ENCODE data around the gene PLA1A.

Gene PLA1A

GRCh38 chr3:119652306-119653033, 54.8 kb downstream of the PLA1A start:
- Mint-ChIP-seq H3K4me1 (no peaks in the 10 kb centered on the region), H3K9me3 (no peaks in the 10 kb centered on the region), H3K27ac (ENCODE audit: low read depth) (no peak overlapping the region), H3K36me3 (ENCODE audit: insufficient read depth) (no peaks in the 10 kb centered on the region), H3K4me3 (no peak overlapping the region), H3K27me3 (no peaks in the 10 kb centered on the region)
- no peak for ATAC-seq (replicated peaks; ENCODE audit: extremely low read depth, poor library complexity, severe bottlenecking)
- no peak for DNase-seq (ENCODE audit: low spot score in 2 of 2)

GRCh38 chr3:119653876-119654275, 56.2 kb downstream of the PLA1A start:
- no peaks in the 10 kb centered on the region for H3K36me3 Mint-ChIP-seq (ENCODE audit: insufficient read depth)
- DNase-seq (ENCODE audit: low spot score in 2 of 2) (no peak), ATAC-seq (replicated peaks; ENCODE audit: extremely low read depth, poor library complexity, severe bottlenecking) (no peak)
- no peak overlapping the region for H3K27ac Mint-ChIP-seq (ENCODE audit: low read depth)
- no peak overlapping the region for H3K4me3 Mint-ChIP-seq
- H3K9me3 Mint-ChIP-seq: no peaks in the 10 kb centered on the region
- no peaks in the 10 kb centered on the region for H3K27me3 Mint-ChIP-seq
- no peaks in the 10 kb centered on the region for H3K4me1 Mint-ChIP-seq

- no peak overlapping the region for H3K27ac Mint-ChIP-seq (ENCODE audit: low read depth)
- H3K9me3 Mint-ChIP-seq: no peaks in the 10 kb centered on the region
- DNase-seq (ENCODE audit: low spot score in 2 of 2): no peak
- H3K27me3 Mint-ChIP-seq: no peaks in the 10 kb centered on the region
- H3K4me1 Mint-ChIP-seq: no peaks in the 10 kb centered on the region
- H3K4me3 Mint-ChIP-seq: no peak overlapping the region
- no peak for ATAC-seq (replicated peaks; ENCODE audit: extremely low read depth, poor library complexity, severe bottlenecking)
- H3K36me3 Mint-ChIP-seq (ENCODE audit: insufficient read depth): no peaks in the 10 kb centered on the region
These were observed 60.4 kb downstream of the PLA1A start for GRCh38 chr3:119657887-119658702.

GRCh38 chr3:119658994-119659393, 61.3 kb downstream of the PLA1A start:
- H3K27me3 Mint-ChIP-seq: no peaks in the 10 kb centered on the region
- H3K9me3 Mint-ChIP-seq: no peaks in the 10 kb centered on the region
- H3K4me3 Mint-ChIP-seq: no peak overlapping the region
- ATAC-seq (replicated peaks; ENCODE audit: extremely low read depth, poor library complexity, severe bottlenecking) (no peak), DNase-seq (ENCODE audit: low spot score in 2 of 2) (no peak)
- no peak overlapping the region for H3K27ac Mint-ChIP-seq (ENCODE audit: low read depth)
- no peaks in the 10 kb centered on the region for H3K4me1 Mint-ChIP-seq
- peaks cover 2% of the 10 kb centered on the region for H3K36me3 Mint-ChIP-seq (ENCODE audit: insufficient read depth)

GRCh38 chr3:119659606-119660291, 62.1 kb downstream of the PLA1A start:
- no peak overlapping the region for H3K4me3 Mint-ChIP-seq
- H3K27ac Mint-ChIP-seq (ENCODE audit: low read depth): no peak overlapping the region
- no peak for ATAC-seq (replicated peaks; ENCODE audit: extremely low read depth, poor library complexity, severe bottlenecking)
- DNase-seq (ENCODE audit: low spot score in 2 of 2): no peak
- H3K4me1 Mint-ChIP-seq: no peaks in the 10 kb centered on the region
- H3K27me3 Mint-ChIP-seq: no peaks in the 10 kb centered on the region
- peaks cover 2% of the 10 kb centered on the region for H3K36me3 Mint-ChIP-seq (ENCODE audit: insufficient read depth)
- no peaks in the 10 kb centered on the region for H3K9me3 Mint-ChIP-seq

GRCh38 chr3:119660474-119661440, 63.1 kb downstream of the PLA1A start, which contains the start of gene POPDC2:
Gene POPDC2 (minus strand): TSS chr3:119660589. CDS start chr3:119660423, 166 bp downstream.
- Mint-ChIP-seq H3K4me1 (no peaks in the 10 kb centered on the region), H3K27me3 (no peaks in the 10 kb centered on the region), H3K27ac (ENCODE audit: low read depth) (no peak within 1 kb of the TSS), H3K4me3 (no peak within 1 kb of the TSS), H3K36me3 (ENCODE audit: insufficient read depth) (peaks cover 2% of the 10 kb centered on the region), H3K9me3 (no peaks in the 10 kb centered on the region)
- ATAC-seq (replicated peaks; ENCODE audit: extremely low read depth, poor library complexity, severe bottlenecking) (no peak), DNase-seq (ENCODE audit: low spot score in 2 of 2) (no peak)

GRCh38 chr3:119662604-119663373, 65.1 kb downstream of the PLA1A start:
- Mint-ChIP-seq H3K4me3 (no peak overlapping the region), H3K27ac (ENCODE audit: low read depth) (peak overlapping the region; percentile 3), H3K27me3 (no peaks in the 10 kb centered on the region), H3K36me3 (ENCODE audit: insufficient read depth) (peaks cover 9% of the 10 kb centered on the region), H3K4me1 (no peaks in the 10 kb centered on the region), H3K9me3 (no peaks in the 10 kb centered on the region)
- DNase-seq (ENCODE audit: low spot score in 2 of 2) (no peak), ATAC-seq (replicated peaks; ENCODE audit: extremely low read depth, poor library complexity, severe bottlenecking) (no peak)

- DNase-seq (ENCODE audit: low spot score in 2 of 2): no peak
- H3K27me3 Mint-ChIP-seq: no peaks in the 10 kb centered on the region
- no peaks in the 10 kb centered on the region for H3K4me1 Mint-ChIP-seq
- no peak overlapping the region for H3K4me3 Mint-ChIP-seq
- no peak for ATAC-seq (replicated peaks; ENCODE audit: extremely low read depth, poor library complexity, severe bottlenecking)
- H3K9me3 Mint-ChIP-seq: no peaks in the 10 kb centered on the region
- H3K27ac Mint-ChIP-seq (ENCODE audit: low read depth): peak overlapping the region; percentile 11
- H3K36me3 Mint-ChIP-seq (ENCODE audit: insufficient read depth): peaks cover 9% of the 10 kb centered on the region
These were observed 66.2 kb downstream of the PLA1A start for GRCh38 chr3:119663885-119664284.

GRCh38 chr3:119664370-119664769, 66.7 kb downstream of the PLA1A start:
- peaks cover 10% of the 10 kb centered on the region for H3K36me3 Mint-ChIP-seq (ENCODE audit: insufficient read depth)
- no peaks in the 10 kb centered on the region for H3K9me3 Mint-ChIP-seq
- H3K27ac Mint-ChIP-seq (ENCODE audit: low read depth): no peak overlapping the region

GRCh38 chr3:119664850-119665379, 67.2 kb downstream of the PLA1A start:
- Mint-ChIP-seq H3K36me3 (ENCODE audit: insufficient read depth) (peaks cover 14% of the 10 kb centered on the region), H3K27me3 (no peaks in the 10 kb centered on the region), H3K4me1 (no peaks in the 10 kb centered on the region), H3K9me3 (no peaks in the 10 kb centered on the region), H3K4me3 (no peak overlapping the region), H3K27ac (ENCODE audit: low read depth) (no peak overlapping the region)
- ATAC-seq (replicated peaks; ENCODE audit: extremely low read depth, poor library complexity, severe bottlenecking): no peak
- no peak for DNase-seq (ENCODE audit: low spot score in 2 of 2)

More at GRCh38 chr3:119664370-119664769, 66.7 kb downstream of the PLA1A start:
- Mint-ChIP-seq H3K4me1 (no peaks in the 10 kb centered on the region), H3K4me3 (no peak overlapping the region), H3K27me3 (no peaks in the 10 kb centered on the region)
- ATAC-seq (replicated peaks; ENCODE audit: extremely low read depth, poor library complexity, severe bottlenecking): no peak
- DNase-seq (ENCODE audit: low spot score in 2 of 2): no peak

- H3K27me3 Mint-ChIP-seq: no peaks in the 10 kb centered on the region
- DNase-seq (ENCODE audit: low spot score in 2 of 2): no peak
- H3K9me3 Mint-ChIP-seq: no peaks in the 10 kb centered on the region
- H3K27ac Mint-ChIP-seq (ENCODE audit: low read depth): no peak overlapping the region
- H3K4me3 Mint-ChIP-seq: no peak overlapping the region
- H3K4me1 Mint-ChIP-seq: no peaks in the 10 kb centered on the region
- H3K36me3 Mint-ChIP-seq (ENCODE audit: insufficient read depth): peaks cover 24% of the 10 kb centered on the region
- no peak for ATAC-seq (replicated peaks; ENCODE audit: extremely low read depth, poor library complexity, severe bottlenecking)
These were observed 68.4 kb downstream of the PLA1A start for GRCh38 chr3:119665954-119666559.

All from central memory CD8-positive, alpha-beta T cell (primary cell).